ENCODE results near the gene ATP6V1B1.

GRCh38 chr2:70988151-70988550 is 52.5 kb downstream of the ATP6V1B1 start:
- TF ChIP-seq EZH2 (IDR thresholded peaks at IDR 0.05; ENCODE audit: borderline replicate concordance, low read depth, low read length, poor library complexity, severe bottlenecking), result no peak
- TF ChIP-seq CTCF (conservative IDR thresholded peaks at IDR 0.05; ENCODE audit: low read depth, low read length), result no peak

Data from A673 (cell line).